Measurements from ENCODE around the gene DIP2B. TPM values are rescaled to one million over a fixed set of nuclear protein-coding genes. Genes with fewer than 3 reads are reported as not detected.
"Not testable (repeated sequence)": the region's sequence is repeated elsewhere in the genome, so short reads cannot be mapped to it uniquely, and the experiment has no call there.

DIP2B gene
- total and polyA plus RNA-seq, 9 donors = 7.2 to 33.3 (median 19.2) TPM

- no peaks in the 10 kb centered on the region for H3K36me3 ChIP-seq
- intact Hi-C loops (cut with DNase I) = no loop called here
- H3K9me3 ChIP-seq = no peaks in the 10 kb centered on the region
- no peak for DNase-seq
- no peak overlapping the region for H3K4me3 ChIP-seq
- H3K27me3 ChIP-seq = no peaks in the 10 kb centered on the region
- H3K4me1 ChIP-seq (ENCODE audit: insufficient read depth) = peaks cover 8% of the 10 kb centered on the region
- TF ChIP-seq CTCF (IDR thresholded peaks at IDR 0.05) (no peak), EP300 (IDR thresholded peaks at IDR 0.05) (no peak), POLR2A (IDR thresholded peaks at IDR 0.05) (no peak)
- WGBS, 3 donors = 96 to 99% (median 98%) methylated on average over 13 of the region's 13 CpGs
- H3K27ac ChIP-seq = no peak overlapping the region
Measured at GRCh38 chr12:50554651-50555050, 49.9 kb downstream of the DIP2B start.

- Histone ChIP-seq H3K36me3 (no peaks in the 10 kb centered on the region), H3K4me1 (ENCODE audit: insufficient read depth) (peaks cover 6% of the 10 kb centered on the region), H3K4me3 (no peak overlapping the region), H3K9me3 (no peaks in the 10 kb centered on the region), H3K27ac (no peak overlapping the region), H3K27me3 (no peaks in the 10 kb centered on the region)
- TF ChIP-seq EP300 (IDR thresholded peaks at IDR 0.05) (no peak), POLR2A (IDR thresholded peaks at IDR 0.05) (no peak), CTCF (IDR thresholded peaks at IDR 0.05) (no peak)
- WGBS, 3 donors = 90 to 91% (median 90%) methylated on average over 4 of the region's 4 CpGs
- DNase-seq = no peak
- intact Hi-C loops (cut with DNase I) = no loop called here
Measured at GRCh38 chr12:50555471-50555885, 50.7 kb downstream of the DIP2B start.

- Histone ChIP-seq H3K36me3 (no peaks in the 10 kb centered on the region), H3K27ac (no peak overlapping the region), H3K27me3 (no peaks in the 10 kb centered on the region), H3K4me1 (ENCODE audit: insufficient read depth) (peaks cover 4% of the 10 kb centered on the region), H3K9me3 (no peaks in the 10 kb centered on the region), H3K4me3 (no peak overlapping the region)
- TF ChIP-seq POLR2A (IDR thresholded peaks at IDR 0.05) = no peak
- no peak for TF ChIP-seq EP300 (IDR thresholded peaks at IDR 0.05)
- no peak for TF ChIP-seq CTCF (IDR thresholded peaks at IDR 0.05)
- DNase-seq = no peak
- whole genome bisulfite sequencing, 3 donors = 91 to 94% (median 93%) methylated on average over 11 of the region's 11 CpGs
- intact Hi-C loops (cut with DNase I) = no loop called here
Measured at GRCh38 chr12:50556273-50556672, 51.5 kb downstream of the DIP2B start.

GRCh38 chr12:50556796-50557195 is 52.0 kb downstream of the DIP2B start:
- H3K4me3 ChIP-seq; H3K4me1 ChIP-seq (ENCODE audit: insufficient read depth); H3K27me3 ChIP-seq; H3K9me3 ChIP-seq; H3K36me3 ChIP-seq; DNase-seq; intact Hi-C loops (cut with DNase I); H3K27ac ChIP-seq: not testable (repeated sequence)
- 84 to 89% (median 85%) methylated on average over 7 of the region's 7 CpGs for WGBS, 3 donors

GRCh38 chr12:50557421-50557820 is 52.6 kb downstream of the DIP2B start:
- Histone ChIP-seq H3K4me1 (ENCODE audit: insufficient read depth) (peaks cover 2% of the 10 kb centered on the region), H3K9me3 (no peaks in the 10 kb centered on the region), H3K4me3 (no peak overlapping the region), H3K27ac (no peak overlapping the region), H3K27me3 (no peaks in the 10 kb centered on the region), H3K36me3 (no peaks in the 10 kb centered on the region)
- no peak for DNase-seq
- TF ChIP-seq POLR2A (IDR thresholded peaks at IDR 0.05) (no peak), CTCF (IDR thresholded peaks at IDR 0.05) (no peak), EP300 (IDR thresholded peaks at IDR 0.05) (no peak)
- intact Hi-C loops (cut with DNase I) = no loop called here
- WGBS, 3 donors = 97 to 100% (median 97%) methylated on average over 2 of the region's 2 CpGs

Data from ovary (tissue), 9 donors.